ENCODE measurements around the gene TRPV3. TPM values are rescaled to one million over a fixed set of nuclear protein-coding genes. Genes with fewer than 3 reads are reported as not detected.

The TRPV3 gene
- total RNA-seq, 1 experiment from 2014 or later: 0.31 TPM

DNA sequence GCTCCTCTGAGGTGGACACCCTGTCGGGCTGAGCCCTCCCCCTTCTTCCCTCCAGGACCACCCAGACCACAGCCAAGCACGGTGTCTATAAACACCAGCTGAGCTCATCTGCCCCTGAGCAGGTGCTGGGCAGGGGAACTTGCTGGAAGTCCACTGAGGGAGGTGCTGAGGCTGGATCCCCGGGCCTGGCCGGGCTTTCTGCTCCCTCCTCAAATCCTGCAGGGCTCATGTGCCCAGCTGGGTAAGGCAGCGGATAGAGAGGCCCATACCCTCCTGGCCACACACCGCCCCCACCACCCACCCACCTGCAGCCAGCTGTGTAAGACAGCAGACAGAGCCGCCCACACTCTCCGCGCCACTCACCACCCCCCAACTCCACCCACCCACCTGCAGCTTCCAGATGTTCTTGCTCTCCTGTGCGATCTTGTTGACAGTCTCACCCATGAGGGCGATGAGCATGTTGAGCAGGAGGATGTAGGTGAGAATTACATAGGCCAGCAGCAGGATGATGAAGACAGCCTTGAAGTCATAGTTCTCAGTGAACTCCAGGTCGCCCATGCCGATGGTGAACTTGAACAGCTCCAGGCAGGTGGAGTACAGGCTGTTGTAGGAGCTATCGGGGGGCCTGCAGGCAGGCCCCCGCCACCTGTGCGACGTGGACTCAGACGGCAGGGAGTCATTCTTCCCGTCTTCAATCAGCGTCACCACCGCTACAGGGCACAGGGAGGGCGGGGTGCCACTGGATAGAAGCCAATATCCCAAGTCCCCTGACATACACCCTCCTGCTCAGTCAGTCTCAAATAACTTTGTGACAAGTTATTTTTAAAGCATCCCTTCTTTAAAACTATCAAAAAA is 15.9 kb upstream of the TRPV3 start:
- H3K36me3 ChIP-seq (ENCODE audit: control insufficient read depth, insufficient read depth, low read length): no peaks in the 10 kb centered on the region
- no peaks in the 10 kb centered on the region for H3K4me1 ChIP-seq (ENCODE audit: control insufficient read depth, insufficient read depth, low read length)
- H3K9me3 ChIP-seq (ENCODE audit: control insufficient read depth, insufficient read depth, low read depth, low read length): no peaks in the 10 kb centered on the region
- DNase-seq (ENCODE audit: low read depth, low spot score) (no peak), ATAC-seq (no peak)
- TF ChIP-seq, protein P1, sequence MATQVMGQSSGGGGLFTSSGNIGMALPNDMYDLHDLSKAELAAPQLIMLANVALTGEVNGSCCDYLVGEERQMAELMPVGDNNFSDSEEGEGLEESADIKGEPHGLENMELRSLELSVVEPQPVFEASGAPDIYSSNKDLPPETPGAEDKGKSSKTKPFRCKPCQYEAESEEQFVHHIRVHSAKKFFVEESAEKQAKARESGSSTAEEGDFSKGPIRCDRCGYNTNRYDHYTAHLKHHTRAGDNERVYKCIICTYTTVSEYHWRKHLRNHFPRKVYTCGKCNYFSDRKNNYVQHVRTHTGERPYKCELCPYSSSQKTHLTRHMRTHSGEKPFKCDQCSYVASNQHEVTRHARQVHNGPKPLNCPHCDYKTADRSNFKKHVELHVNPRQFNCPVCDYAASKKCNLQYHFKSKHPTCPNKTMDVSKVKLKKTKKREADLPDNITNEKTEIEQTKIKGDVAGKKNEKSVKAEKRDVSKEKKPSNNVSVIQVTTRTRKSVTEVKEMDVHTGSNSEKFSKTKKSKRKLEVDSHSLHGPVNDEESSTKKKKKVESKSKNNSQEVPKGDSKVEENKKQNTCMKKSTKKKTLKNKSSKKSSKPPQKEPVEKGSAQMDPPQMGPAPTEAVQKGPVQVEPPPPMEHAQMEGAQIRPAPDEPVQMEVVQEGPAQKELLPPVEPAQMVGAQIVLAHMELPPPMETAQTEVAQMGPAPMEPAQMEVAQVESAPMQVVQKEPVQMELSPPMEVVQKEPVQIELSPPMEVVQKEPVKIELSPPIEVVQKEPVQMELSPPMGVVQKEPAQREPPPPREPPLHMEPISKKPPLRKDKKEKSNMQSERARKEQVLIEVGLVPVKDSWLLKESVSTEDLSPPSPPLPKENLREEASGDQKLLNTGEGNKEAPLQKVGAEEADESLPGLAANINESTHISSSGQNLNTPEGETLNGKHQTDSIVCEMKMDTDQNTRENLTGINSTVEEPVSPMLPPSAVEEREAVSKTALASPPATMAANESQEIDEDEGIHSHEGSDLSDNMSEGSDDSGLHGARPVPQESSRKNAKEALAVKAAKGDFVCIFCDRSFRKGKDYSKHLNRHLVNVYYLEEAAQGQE (IDR thresholded peaks at IDR 0.05; ENCODE audit: insufficient read depth in 1 of 2, low read depth in 2 of 2, low read length in 1 of 2): no peak
- no peak for TF ChIP-seq POLR2AphosphoS5 (IDR thresholded peaks at IDR 0.05; ENCODE audit: low read depth, low read length)
- TF ChIP-seq TCF7L2 (IDR thresholded peaks at IDR 0.05; ENCODE audit: low read depth, low read length): no peak
- no peak for TF ChIP-seq SIN3A (IDR thresholded peaks at IDR 0.05; ENCODE audit: borderline replicate concordance, insufficient read depth, low read depth, low read length)
- TF ChIP-seq, protein P2, sequence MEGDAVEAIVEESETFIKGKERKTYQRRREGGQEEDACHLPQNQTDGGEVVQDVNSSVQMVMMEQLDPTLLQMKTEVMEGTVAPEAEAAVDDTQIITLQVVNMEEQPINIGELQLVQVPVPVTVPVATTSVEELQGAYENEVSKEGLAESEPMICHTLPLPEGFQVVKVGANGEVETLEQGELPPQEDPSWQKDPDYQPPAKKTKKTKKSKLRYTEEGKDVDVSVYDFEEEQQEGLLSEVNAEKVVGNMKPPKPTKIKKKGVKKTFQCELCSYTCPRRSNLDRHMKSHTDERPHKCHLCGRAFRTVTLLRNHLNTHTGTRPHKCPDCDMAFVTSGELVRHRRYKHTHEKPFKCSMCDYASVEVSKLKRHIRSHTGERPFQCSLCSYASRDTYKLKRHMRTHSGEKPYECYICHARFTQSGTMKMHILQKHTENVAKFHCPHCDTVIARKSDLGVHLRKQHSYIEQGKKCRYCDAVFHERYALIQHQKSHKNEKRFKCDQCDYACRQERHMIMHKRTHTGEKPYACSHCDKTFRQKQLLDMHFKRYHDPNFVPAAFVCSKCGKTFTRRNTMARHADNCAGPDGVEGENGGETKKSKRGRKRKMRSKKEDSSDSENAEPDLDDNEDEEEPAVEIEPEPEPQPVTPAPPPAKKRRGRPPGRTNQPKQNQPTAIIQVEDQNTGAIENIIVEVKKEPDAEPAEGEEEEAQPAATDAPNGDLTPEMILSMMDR (IDR thresholded peaks at IDR 0.05): no peak
- ChIA-PET CTCF (no interaction called here), POLR2A (no interaction called here)
- H3K4me3 ChIP-seq (ENCODE audit: low read depth in 2 of 2, low read length in 2 of 2): no peak overlapping the region
- no TSS peak for BruUV-seq (replicated peaks)
- H3K27ac ChIP-seq (ENCODE audit: low read length): no peak overlapping the region
- in situ Hi-C loops (cut with HindIII; ENCODE audit: low pct_unique_long_range_greater_than_20kb, low sequenced_read_pairs) (no loop called here), intact Hi-C loops (cut with micrococcal nuclease; ENCODE audit: unreplicated experiment) (no loop called here)
- H3K27me3 ChIP-seq (ENCODE audit: control insufficient read depth, insufficient read depth, low read length): no peaks in the 10 kb centered on the region

DNA sequence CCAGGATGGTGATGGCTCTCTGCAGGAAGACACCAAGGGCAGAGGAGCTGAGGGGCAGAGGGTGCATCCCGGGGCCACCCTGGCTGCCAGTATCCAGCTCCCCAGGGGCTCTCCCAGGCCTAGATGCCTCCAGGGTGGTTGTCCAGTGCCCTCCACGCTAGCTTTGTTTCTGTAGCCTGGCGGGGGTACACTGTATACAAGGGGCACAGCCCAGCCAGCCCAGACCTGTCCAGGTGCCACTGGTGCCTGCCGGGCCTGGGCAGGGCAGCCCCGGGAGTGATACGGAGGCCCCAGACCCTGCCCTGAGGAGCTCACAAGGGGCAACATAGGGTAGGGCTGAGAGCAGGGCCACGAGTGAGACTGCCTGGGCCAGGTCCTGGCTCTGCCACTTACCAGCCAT is 14.6 kb upstream of the TRPV3 start:
- ChIA-PET POLR2A (no interaction called here), CTCF (no interaction called here)
- in situ Hi-C loops (cut with HindIII; ENCODE audit: low pct_unique_long_range_greater_than_20kb, low sequenced_read_pairs): no loop called here
- ATAC-seq (no peak), DNase-seq (ENCODE audit: low read depth, low spot score) (no peak)
- Histone ChIP-seq H3K4me3 (ENCODE audit: low read depth in 2 of 2, low read length in 2 of 2) (no peak overlapping the region), H3K9me3 (ENCODE audit: control insufficient read depth, insufficient read depth, low read depth, low read length) (no peaks in the 10 kb centered on the region), H3K4me1 (ENCODE audit: control insufficient read depth, insufficient read depth, low read length) (no peaks in the 10 kb centered on the region), H3K36me3 (ENCODE audit: control insufficient read depth, insufficient read depth, low read length) (no peaks in the 10 kb centered on the region), H3K27ac (ENCODE audit: low read length) (no peak overlapping the region), H3K27me3 (ENCODE audit: control insufficient read depth, insufficient read depth, low read length) (no peaks in the 10 kb centered on the region)
- no TSS peak for BruUV-seq (replicated peaks)
- intact Hi-C loops (cut with micrococcal nuclease; ENCODE audit: unreplicated experiment): no loop called here
- TF ChIP-seq, protein P1 (IDR thresholded peaks at IDR 0.05; ENCODE audit: insufficient read depth in 1 of 2, low read depth in 2 of 2, low read length in 1 of 2): no peak
- TF ChIP-seq TCF7L2 (IDR thresholded peaks at IDR 0.05; ENCODE audit: low read depth, low read length) (no peak), SIN3A (IDR thresholded peaks at IDR 0.05; ENCODE audit: borderline replicate concordance, insufficient read depth, low read depth, low read length) (no peak), POLR2AphosphoS5 (IDR thresholded peaks at IDR 0.05; ENCODE audit: low read depth, low read length) (no peak)
- TF ChIP-seq, protein P2 (IDR thresholded peaks at IDR 0.05): no peak

Data from Panc1 (cell line).